ENCODE data around the gene MRPL21. TPM values are rescaled to one million over a fixed set of nuclear protein-coding genes. Genes with fewer than 3 reads are reported as not detected.
A peak's percentile ranks its signal among the peaks of the same experiment; 100 is the strongest.

MRPL21 gene
- total RNA-seq, 1 donor from 2014 or later = 53.2 TPM

DNA sequence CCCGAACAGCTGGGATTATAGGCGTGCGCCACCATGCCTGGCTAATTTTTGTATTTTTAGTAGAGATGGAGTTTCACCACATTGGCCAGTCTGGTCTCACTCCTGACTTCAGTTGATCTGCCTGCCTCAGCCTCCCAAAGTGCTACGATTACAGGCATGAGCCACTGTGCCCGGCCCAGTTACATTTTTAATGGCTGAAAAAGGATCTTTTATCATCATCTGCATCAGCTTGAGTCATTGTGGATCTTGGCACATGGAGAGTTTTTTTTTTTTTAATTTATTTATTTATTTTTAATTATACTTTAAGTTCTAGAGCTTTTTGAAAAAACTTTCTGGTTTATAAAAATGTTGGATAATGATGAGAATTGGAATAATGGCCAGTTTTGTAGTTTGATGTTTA, 8.6 kb upstream of the MRPL21 start:
- H3K4me1 ChIP-seq (ENCODE audit: control insufficient read depth in 3 of 3, insufficient read depth in 3 of 3, low read length in 3 of 3) = peaks cover 0 to 6% (median 0%) of the 10 kb centered on the region in 3 donors
- no peak overlapping the region for H3K27ac ChIP-seq (ENCODE audit: low read depth, low read length)
- H3K27me3 ChIP-seq (ENCODE audit: control insufficient read depth in 3 of 3, insufficient read depth in 3 of 3, low read length in 3 of 3) = no peaks in the 10 kb centered on the region
- H3K4me3 ChIP-seq (ENCODE audit: low read length in 3 of 3) = no peak overlapping the region
- H3K9ac ChIP-seq (ENCODE audit: low read depth in 1 of 3, low read length in 3 of 3) = no peak overlapping the region
- H3K9me3 ChIP-seq (ENCODE audit: control insufficient read depth in 3 of 3, low read length in 3 of 3) = no peaks in the 10 kb centered on the region
- peaks cover 54 to 70% (median 64%) of the 10 kb centered on the region in 3 donors for H3K36me3 ChIP-seq (ENCODE audit: control insufficient read depth in 3 of 3, insufficient read depth in 3 of 3, low read length in 3 of 3)

DNA sequence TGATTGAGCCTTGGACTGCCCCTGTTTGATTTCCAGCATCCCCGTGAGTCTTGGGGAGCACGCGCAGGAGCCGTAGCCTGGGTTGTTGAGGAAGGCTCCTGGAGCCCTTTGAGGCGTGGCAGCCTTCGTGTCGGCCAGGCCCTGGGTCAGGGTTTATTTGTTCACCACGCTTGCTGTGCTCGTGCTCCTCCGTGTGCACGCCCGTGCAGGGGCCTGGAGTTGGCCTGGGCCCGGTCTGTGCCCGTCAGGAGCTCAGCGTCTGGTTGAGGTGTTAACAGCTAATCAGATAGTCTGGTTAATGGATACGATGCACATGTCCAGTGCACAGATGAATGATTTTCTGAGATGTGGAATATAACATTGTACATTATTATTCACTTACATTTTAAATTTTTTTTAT, 8.1 kb upstream of the MRPL21 start:
- Histone ChIP-seq H3K9ac (ENCODE audit: low read depth in 1 of 3, low read length in 3 of 3) (no peak overlapping the region), H3K36me3 (ENCODE audit: control insufficient read depth in 3 of 3, insufficient read depth in 3 of 3, low read length in 3 of 3) (peaks cover 54 to 69% (median 67%) of the 10 kb centered on the region in 3 donors), H3K4me1 (ENCODE audit: control insufficient read depth in 3 of 3, insufficient read depth in 3 of 3, low read length in 3 of 3) (peaks cover 0 to 6% (median 0%) of the 10 kb centered on the region in 3 donors)

DNA sequence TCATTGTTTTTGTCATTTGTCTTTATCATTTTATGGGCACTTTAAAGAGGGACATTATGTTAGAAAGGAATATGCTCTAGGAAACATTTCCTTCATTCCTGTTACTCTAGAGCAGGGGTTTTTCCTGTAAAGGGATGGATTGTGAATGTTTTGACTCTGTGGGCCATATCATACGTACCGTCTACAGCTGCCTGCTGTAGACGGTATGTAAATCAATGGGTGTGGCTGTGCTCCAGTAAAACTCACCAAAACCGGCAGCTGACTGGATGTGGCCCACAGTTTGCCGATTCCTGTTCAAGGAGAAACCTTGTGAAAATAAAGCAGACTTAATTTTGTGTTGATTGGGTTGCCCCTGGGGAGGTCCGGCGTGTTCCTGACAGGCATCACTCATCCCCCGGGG, 7.3 kb upstream of the MRPL21 start:
- Histone ChIP-seq H3K9me3 (ENCODE audit: control insufficient read depth in 3 of 3, low read length in 3 of 3) (no peaks in the 10 kb centered on the region), H3K36me3 (ENCODE audit: control insufficient read depth in 3 of 3, insufficient read depth in 3 of 3, low read length in 3 of 3) (peaks cover 47 to 62% (median 59%) of the 10 kb centered on the region in 3 donors), H3K27me3 (ENCODE audit: control insufficient read depth in 3 of 3, insufficient read depth in 3 of 3, low read length in 3 of 3) (no peaks in the 10 kb centered on the region), H3K27ac (ENCODE audit: low read depth, low read length) (no peak overlapping the region), H3K4me3 (ENCODE audit: low read length in 3 of 3) (no peak overlapping the region), H3K9ac (ENCODE audit: low read depth in 1 of 3, low read length in 3 of 3) (no peak overlapping the region), H3K4me1 (ENCODE audit: control insufficient read depth in 3 of 3, insufficient read depth in 3 of 3, low read length in 3 of 3) (peaks cover 0 to 6% (median under 1%) of the 10 kb centered on the region in 3 donors)

More for the DNA sequence above, 8.1 kb upstream of the MRPL21 start:
- Histone ChIP-seq H3K27me3 (ENCODE audit: control insufficient read depth in 3 of 3, insufficient read depth in 3 of 3, low read length in 3 of 3) (no peaks in the 10 kb centered on the region), H3K4me3 (ENCODE audit: low read length in 3 of 3) (no peak overlapping the region), H3K9me3 (ENCODE audit: control insufficient read depth in 3 of 3, low read length in 3 of 3) (no peaks in the 10 kb centered on the region), H3K27ac (ENCODE audit: low read depth, low read length) (no peak overlapping the region)

DNA sequence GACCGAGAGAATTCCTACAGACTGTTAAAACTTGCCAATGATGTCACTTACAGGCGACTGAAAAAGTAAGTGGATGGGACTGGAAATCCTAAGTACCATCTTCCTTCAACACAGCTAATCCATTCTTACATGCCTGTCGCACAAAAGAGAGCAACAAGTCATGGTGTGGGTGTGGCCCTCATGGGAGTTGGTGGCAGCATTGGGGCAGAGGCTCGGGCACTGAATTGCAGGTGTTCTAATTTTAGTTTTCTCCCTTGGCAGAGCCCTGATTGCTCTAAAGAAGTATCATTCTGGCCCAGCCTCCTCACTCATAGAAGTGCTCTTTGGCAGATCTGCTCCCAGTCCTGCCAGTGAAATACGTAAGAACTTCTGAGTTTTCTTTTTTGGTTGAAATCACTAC, 4.6 kb upstream of the MRPL21 start:
- Histone ChIP-seq H3K4me1 (ENCODE audit: control insufficient read depth in 3 of 3, insufficient read depth in 3 of 3, low read length in 3 of 3) (peaks cover 12 to 25% (median 20%) of the 10 kb centered on the region in 3 donors), H3K9me3 (ENCODE audit: control insufficient read depth in 3 of 3, low read length in 3 of 3) (no peaks in the 10 kb centered on the region), H3K36me3 (ENCODE audit: control insufficient read depth in 3 of 3, insufficient read depth in 3 of 3, low read length in 3 of 3) (peaks cover 33 to 41% (median 39%) of the 10 kb centered on the region in 3 donors), H3K9ac (ENCODE audit: low read depth in 1 of 3, low read length in 3 of 3) (no peak overlapping the region), H3K27ac (ENCODE audit: low read depth, low read length) (no peak overlapping the region), H3K4me3 (ENCODE audit: low read length in 3 of 3) (no peak overlapping the region), H3K27me3 (ENCODE audit: control insufficient read depth in 3 of 3, insufficient read depth in 3 of 3, low read length in 3 of 3) (no peaks in the 10 kb centered on the region)

DNA sequence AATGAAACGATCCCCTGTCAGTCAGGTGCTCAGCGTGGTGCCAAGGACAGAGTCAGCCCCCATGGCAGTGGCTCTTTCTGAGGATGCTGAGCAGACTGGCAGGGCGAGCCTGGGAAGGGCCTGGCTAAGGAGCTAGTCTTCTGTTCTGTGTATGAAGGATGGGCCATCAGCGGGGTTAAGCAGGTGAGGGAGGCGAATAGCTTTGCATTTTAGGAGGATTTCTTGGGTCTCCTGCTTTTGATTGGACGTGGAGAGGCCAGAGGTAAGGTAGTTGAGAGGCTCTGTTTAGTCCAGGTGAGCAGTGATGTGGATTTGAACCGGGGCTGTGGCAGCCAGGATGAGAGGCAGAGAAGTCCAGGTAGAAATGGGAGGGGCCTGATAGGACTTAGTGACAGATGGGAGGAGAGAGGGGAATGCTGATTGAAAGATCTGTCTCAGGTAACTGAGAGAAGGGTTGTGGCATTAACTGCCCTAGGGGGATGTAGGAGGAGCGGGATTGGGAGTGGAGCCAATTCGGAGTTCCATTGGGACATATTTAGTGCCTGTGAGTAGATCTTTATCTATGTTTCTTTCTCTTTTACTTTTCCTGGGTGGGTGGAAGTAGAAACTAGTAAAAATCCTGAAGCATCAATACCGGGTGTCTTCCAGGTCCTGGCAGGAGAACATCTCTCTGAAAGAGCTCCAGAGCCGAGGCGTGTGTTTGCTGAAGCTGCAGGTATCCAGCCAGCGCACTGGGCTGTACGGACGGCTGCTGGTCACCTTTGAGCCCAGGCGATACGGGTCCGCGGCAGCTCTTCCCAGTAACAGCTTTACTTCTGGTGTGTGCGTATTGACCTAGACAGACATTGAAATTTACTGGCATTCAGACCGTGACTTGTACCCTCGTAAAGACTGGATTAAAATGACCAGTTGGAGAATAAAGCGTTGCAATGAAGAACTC, 2.1 kb upstream of the MRPL21 start:
- Histone ChIP-seq H3K9ac (ENCODE audit: low read depth in 1 of 3, low read length in 3 of 3) (peak overlapping the region in 2 of 3 donors; percentile 35 to 42), H3K4me1 (ENCODE audit: control insufficient read depth in 3 of 3, insufficient read depth in 3 of 3, low read length in 3 of 3) (peaks cover 24 to 35% (median 28%) of the 10 kb centered on the region in 3 donors), H3K27ac (ENCODE audit: low read depth, low read length) (no peak overlapping the region), H3K9me3 (ENCODE audit: control insufficient read depth in 3 of 3, low read length in 3 of 3) (no peaks in the 10 kb centered on the region), H3K36me3 (ENCODE audit: control insufficient read depth in 3 of 3, insufficient read depth in 3 of 3, low read length in 3 of 3) (peaks cover 16 to 26% (median 18%) of the 10 kb centered on the region in 3 donors), H3K4me3 (ENCODE audit: low read length in 3 of 3) (peak overlapping the region in 2 of 3 donors; percentile 91 to 100), H3K27me3 (ENCODE audit: control insufficient read depth in 3 of 3, insufficient read depth in 3 of 3, low read length in 3 of 3) (no peaks in the 10 kb centered on the region)

DNA sequence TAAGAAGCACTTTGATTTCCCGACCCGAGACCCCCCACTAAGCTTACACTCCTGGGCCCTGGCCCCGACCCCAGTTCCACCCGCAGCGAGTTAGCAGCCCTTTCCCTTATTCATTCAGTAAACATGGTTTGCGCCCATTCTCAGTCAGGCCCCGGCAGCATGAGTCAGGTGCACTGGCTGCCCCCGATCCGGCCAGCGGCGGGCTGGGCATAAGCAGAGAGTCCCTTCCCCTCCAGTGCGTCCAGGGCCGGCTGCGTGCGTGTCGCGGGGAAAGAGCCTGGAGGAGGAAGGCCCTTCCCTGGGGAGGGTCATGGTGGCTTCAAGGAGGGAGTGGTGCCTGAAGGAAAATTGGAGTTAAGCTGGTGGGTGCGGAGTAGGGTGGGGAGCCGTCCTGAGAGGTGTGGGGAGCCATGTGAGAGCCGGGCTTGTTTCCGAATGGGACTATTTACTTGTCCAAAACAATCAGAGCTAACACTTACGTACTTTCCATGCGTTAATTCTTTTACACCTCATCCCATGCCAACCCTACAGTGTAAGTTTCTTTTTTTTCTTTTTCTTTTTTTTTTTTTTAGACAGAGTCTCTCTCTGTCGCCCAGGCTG, 716 bp upstream of the MRPL21 start:
- Histone ChIP-seq H3K4me1 (ENCODE audit: control insufficient read depth in 3 of 3, insufficient read depth in 3 of 3, low read length in 3 of 3) (peaks cover 24 to 35% (median 28%) of the 10 kb centered on the region in 3 donors), H3K27me3 (ENCODE audit: control insufficient read depth in 3 of 3, insufficient read depth in 3 of 3, low read length in 3 of 3) (no peaks in the 10 kb centered on the region), H3K4me3 (ENCODE audit: low read length in 3 of 3) (peak overlapping the region; percentile 91 to 100 (median 99)), H3K27ac (ENCODE audit: low read depth, low read length) (peak overlapping the region; percentile 77), H3K36me3 (ENCODE audit: control insufficient read depth in 3 of 3, insufficient read depth in 3 of 3, low read length in 3 of 3) (peaks cover 14 to 28% (median 20%) of the 10 kb centered on the region in 3 donors), H3K9ac (ENCODE audit: low read depth in 1 of 3, low read length in 3 of 3) (peak overlapping the region; percentile 95 to 98 (median 96)), H3K9me3 (ENCODE audit: control insufficient read depth in 3 of 3, low read length in 3 of 3) (no peaks in the 10 kb centered on the region)

DNA sequence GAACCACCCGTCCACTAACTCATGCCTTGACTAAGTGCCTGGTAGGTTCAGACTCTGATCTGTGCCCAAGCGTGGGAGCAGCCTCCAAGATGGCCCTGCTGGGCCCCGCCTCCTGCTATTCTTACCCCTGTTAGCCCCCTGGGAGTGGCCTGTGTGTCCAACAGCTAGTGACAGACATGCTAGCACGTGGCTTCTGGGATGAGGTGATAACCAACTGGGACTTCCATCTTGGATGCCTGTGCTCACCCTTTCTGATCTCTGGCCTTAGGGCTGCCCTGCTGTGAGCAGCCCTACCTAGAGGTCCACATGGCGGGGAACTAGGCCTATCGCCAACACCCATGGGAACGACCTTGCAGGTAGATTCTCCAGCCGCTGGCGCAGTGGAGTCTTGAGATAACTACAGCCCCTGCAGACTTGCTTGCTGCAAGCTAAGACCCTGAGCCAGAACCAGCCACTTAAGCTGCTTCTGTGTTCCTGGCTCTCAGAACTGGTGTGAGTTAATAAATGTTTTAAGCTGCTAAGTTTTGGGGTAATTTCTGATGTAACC, 2.7 kb downstream of the MRPL21 start:
- H3K27me3 ChIP-seq (ENCODE audit: control insufficient read depth in 3 of 3, insufficient read depth in 3 of 3, low read length in 3 of 3) = no peaks in the 10 kb centered on the region
- peaks cover 22 to 34% (median 24%) of the 10 kb centered on the region in 3 donors for H3K4me1 ChIP-seq (ENCODE audit: control insufficient read depth in 3 of 3, insufficient read depth in 3 of 3, low read length in 3 of 3)
- H3K9me3 ChIP-seq (ENCODE audit: control insufficient read depth in 3 of 3, low read length in 3 of 3) = no peaks in the 10 kb centered on the region
- peaks cover 36 to 41% (median 40%) of the 10 kb centered on the region in 3 donors for H3K36me3 ChIP-seq (ENCODE audit: control insufficient read depth in 3 of 3, insufficient read depth in 3 of 3, low read length in 3 of 3)
- no peak overlapping the region for H3K9ac ChIP-seq (ENCODE audit: low read depth in 1 of 3, low read length in 3 of 3)
- H3K27ac ChIP-seq (ENCODE audit: low read depth, low read length) = no peak overlapping the region
- no peak overlapping the region for H3K4me3 ChIP-seq (ENCODE audit: low read length in 3 of 3)

DNA sequence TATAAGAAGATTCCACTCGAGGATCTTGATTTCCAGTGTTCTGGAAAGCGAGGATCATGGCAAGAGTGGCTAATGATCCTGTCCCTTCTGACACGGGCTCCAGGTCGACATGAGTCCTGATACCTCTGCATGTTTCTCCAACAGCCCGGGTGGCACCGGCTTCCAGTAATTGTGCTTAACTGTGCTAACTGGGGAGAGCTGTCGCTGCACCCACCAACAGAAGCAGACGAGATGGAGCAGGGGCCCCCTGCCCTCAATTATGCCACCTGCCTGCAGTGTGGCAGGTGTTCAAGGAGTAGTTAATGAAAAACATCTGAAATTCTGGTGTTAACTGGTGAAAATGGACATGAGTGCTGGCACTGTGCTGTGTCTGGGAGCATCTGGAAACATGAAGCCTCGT, 6.2 kb downstream of the MRPL21 start:
- Histone ChIP-seq H3K4me1 (ENCODE audit: control insufficient read depth in 3 of 3, insufficient read depth in 3 of 3, low read length in 3 of 3) (peaks cover 1 to 5% (median 2%) of the 10 kb centered on the region in 3 donors), H3K27ac (ENCODE audit: low read depth, low read length) (no peak overlapping the region), H3K4me3 (ENCODE audit: low read length in 3 of 3) (no peak overlapping the region), H3K9me3 (ENCODE audit: control insufficient read depth in 3 of 3, low read length in 3 of 3) (no peaks in the 10 kb centered on the region), H3K36me3 (ENCODE audit: control insufficient read depth in 3 of 3, insufficient read depth in 3 of 3, low read length in 3 of 3) (peaks cover 48 to 60% (median 59%) of the 10 kb centered on the region in 3 donors), H3K27me3 (ENCODE audit: control insufficient read depth in 3 of 3, insufficient read depth in 3 of 3, low read length in 3 of 3) (no peaks in the 10 kb centered on the region), H3K9ac (ENCODE audit: low read depth in 1 of 3, low read length in 3 of 3) (no peak overlapping the region)

DNA sequence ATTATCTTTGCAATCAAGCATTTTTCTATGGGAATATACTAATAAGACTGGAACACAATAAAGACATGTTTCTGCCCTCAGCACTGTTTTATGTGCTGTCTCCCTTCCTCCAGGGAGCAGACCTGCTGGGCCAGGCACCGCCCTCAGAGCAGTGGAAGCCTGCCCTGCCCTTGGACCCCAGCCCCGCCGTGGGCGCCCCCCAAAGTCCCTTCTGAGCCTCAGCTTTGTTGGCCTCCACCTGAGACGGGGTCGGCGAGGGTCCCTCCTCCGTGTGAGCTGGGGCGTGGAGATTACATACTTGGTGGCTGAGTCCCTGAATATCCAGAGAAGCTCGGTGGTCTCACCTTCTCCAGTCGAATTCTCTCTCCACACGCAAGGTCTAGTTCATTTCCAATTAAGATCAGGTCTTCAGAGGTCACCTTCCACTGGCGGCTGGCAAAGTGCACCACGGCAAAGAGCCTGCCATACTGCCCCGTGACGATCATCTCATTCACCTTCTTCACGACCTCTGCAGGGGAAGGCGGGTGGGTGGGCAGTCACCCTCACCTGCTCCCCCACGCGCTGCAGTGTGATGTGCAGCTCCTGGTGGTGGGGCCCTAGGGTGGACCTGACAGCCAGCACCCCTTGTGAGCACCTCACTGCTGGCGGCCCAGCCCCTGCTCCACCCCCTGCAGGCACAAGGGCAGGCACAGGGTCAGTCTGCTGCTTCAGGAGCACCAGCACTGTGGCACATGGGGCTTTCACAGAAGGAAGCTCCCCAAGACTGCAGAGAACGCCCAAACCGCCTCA, 7.3 kb downstream of the MRPL21 start:
- no peaks in the 10 kb centered on the region for H3K9me3 ChIP-seq (ENCODE audit: control insufficient read depth in 3 of 3, low read length in 3 of 3)
- peaks cover 5 to 6% (median 6%) of the 10 kb centered on the region in 3 donors for H3K4me1 ChIP-seq (ENCODE audit: control insufficient read depth in 3 of 3, insufficient read depth in 3 of 3, low read length in 3 of 3)
- no peak overlapping the region for H3K27ac ChIP-seq (ENCODE audit: low read depth, low read length)
- H3K9ac ChIP-seq (ENCODE audit: low read depth in 1 of 3, low read length in 3 of 3) = no peak overlapping the region
- no peak overlapping the region for H3K4me3 ChIP-seq (ENCODE audit: low read length in 3 of 3)
- H3K27me3 ChIP-seq (ENCODE audit: control insufficient read depth in 3 of 3, insufficient read depth in 3 of 3, low read length in 3 of 3) = no peaks in the 10 kb centered on the region
- H3K36me3 ChIP-seq (ENCODE audit: control insufficient read depth in 3 of 3, insufficient read depth in 3 of 3, low read length in 3 of 3) = peaks cover 54 to 66% (median 65%) of the 10 kb centered on the region in 3 donors
